ENCODE data around the gene KREMEN1.
A peak's percentile ranks its signal among the peaks of the same experiment; 100 is the strongest.

The KREMEN1 gene

DNA sequence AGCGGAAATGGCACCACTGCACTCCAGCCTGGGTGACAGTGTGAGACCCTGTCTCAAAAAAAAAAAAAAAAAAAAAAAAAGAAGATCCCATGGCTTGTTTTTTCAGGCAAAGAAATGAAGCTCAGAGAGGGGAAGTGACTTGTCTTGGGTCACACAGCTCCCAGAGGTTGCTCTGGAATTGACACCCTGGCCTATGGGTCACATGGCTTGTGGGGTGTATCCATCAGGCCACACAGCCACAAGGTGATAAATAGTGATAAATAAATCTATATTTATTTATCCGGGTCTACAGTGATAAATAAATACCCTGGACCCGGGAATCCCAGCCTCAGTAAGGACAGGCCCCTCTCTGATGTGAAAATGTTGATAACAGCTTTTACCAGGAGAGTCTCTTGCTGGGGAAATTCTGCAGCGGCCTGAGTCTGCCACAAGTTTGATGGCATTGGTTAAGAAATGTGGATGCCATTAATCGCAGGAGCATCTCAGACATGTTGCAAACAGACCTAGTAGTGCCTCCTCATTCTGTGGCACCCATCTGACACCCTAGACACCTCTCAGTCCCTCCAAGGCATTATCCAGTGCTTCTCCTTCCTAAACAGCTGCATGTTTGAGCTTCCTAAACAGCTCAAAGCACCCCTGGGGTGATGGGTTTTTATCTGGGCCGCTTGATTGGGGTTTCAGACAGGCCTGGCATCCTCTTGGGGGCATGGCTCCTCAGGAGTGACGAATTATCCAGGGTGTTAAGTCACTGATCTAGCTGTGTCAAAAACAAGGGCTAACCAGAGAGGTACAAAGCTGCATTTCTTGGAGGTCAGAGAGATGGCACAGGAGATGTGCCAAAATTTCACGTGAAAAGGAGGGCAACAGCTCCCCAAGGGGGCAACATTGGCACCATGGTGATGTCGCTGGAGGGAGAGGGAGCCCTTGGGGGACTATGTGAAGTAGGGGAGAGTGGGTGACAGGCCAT lies 130.9 kb downstream of the KREMEN1 start:
- TF ChIP-seq CTCF (conservative IDR thresholded peaks at IDR 0.05; ENCODE audit: low read depth, low read length), result no peak
- Histone ChIP-seq H3K4me2 (peak overlapping the region; percentile 46), H3K4me1 (ENCODE audit: low read depth, poor library complexity, severe bottlenecking) (peaks cover 54% of the 10 kb centered on the region), H2AFZ (ENCODE audit: low read depth) (no peak overlapping the region), H3K27me3 (ENCODE audit: insufficient read depth, low read depth) (peaks cover 13% of the 10 kb centered on the region), H3K4me3 (IDR thresholded peaks at IDR 0.05; ENCODE audit: insufficient read depth, low read depth, low read length) (no peak overlapping the region), H3K79me2 (ENCODE audit: insufficient read depth, low read depth) (no peaks in the 10 kb centered on the region), H3K9ac (no peak overlapping the region), H3K36me3 (ENCODE audit: insufficient read depth) (no peaks in the 10 kb centered on the region), H4K20me1 (ENCODE audit: insufficient read depth) (no peaks in the 10 kb centered on the region), H3K27ac (no peak overlapping the region)

- H2AFZ ChIP-seq (ENCODE audit: low read depth), result no peak overlapping the region; the same call in 1 of the 2 replicates
Measured at GRCh38 chr22:29204455-29205183, 131.8 kb downstream of the KREMEN1 start.

DNA sequence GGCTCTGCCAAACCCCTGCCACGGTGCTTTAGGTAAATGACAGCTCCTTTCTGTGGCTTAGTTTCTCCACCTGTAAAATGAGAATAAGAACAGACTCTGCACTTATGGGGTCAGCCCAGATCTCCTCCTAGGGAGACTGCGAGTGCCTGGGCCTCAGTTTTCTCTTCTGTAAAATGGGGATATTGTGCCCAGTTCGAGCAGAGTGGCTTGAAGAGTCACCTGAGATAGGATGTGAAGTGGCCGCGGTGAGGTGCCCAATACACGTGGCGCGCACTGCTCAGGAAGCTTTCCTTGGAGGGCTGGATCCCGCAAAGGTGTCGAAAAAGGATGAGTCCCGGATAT lies 132.4 kb downstream of the KREMEN1 start:
- H2AFZ ChIP-seq (ENCODE audit: low read depth), result peak overlapping the region; percentile 49; the same call in 1 of the 2 replicates
- H3K9ac ChIP-seq, result peak overlapping the region; percentile 27; the same call in 1 of the 2 replicates
- no peaks in the 10 kb centered on the region for H4K20me1 ChIP-seq (ENCODE audit: insufficient read depth)
- no peak overlapping the region for H3K27ac ChIP-seq
- peaks cover 42% of the 10 kb centered on the region for H3K4me1 ChIP-seq (ENCODE audit: low read depth, poor library complexity, severe bottlenecking)
- H3K4me2 ChIP-seq, result peak overlapping the region; percentile 25; the same call in 1 of the 2 replicates
- peaks cover 13% of the 10 kb centered on the region for H3K27me3 ChIP-seq (ENCODE audit: insufficient read depth, low read depth)
- H3K4me3 ChIP-seq (IDR thresholded peaks at IDR 0.05; ENCODE audit: insufficient read depth, low read depth, low read length), result no peak overlapping the region
- no peaks in the 10 kb centered on the region for H3K79me2 ChIP-seq (ENCODE audit: insufficient read depth, low read depth)
- no peaks in the 10 kb centered on the region for H3K36me3 ChIP-seq (ENCODE audit: insufficient read depth)
- TF ChIP-seq CTCF (conservative IDR thresholded peaks at IDR 0.05; ENCODE audit: low read depth, low read length), result no peak

More at GRCh38 chr22:29204455-29205183, 131.8 kb downstream of the KREMEN1 start:
- no peaks in the 10 kb centered on the region for H4K20me1 ChIP-seq (ENCODE audit: insufficient read depth)
- no peaks in the 10 kb centered on the region for H3K36me3 ChIP-seq (ENCODE audit: insufficient read depth)
- H3K27me3 ChIP-seq (ENCODE audit: insufficient read depth, low read depth), result peaks cover 13% of the 10 kb centered on the region
- no peak overlapping the region for H3K27ac ChIP-seq
- no peak overlapping the region for H3K4me3 ChIP-seq (IDR thresholded peaks at IDR 0.05; ENCODE audit: insufficient read depth, low read depth, low read length)
- peak overlapping the region; percentile 46; the same call in 1 of the 2 replicates for H3K4me2 ChIP-seq
- H3K9ac ChIP-seq, result no peak overlapping the region
- peaks cover 48% of the 10 kb centered on the region for H3K4me1 ChIP-seq (ENCODE audit: low read depth, poor library complexity, severe bottlenecking)
- H3K79me2 ChIP-seq (ENCODE audit: insufficient read depth, low read depth), result no peaks in the 10 kb centered on the region
- no peak for TF ChIP-seq CTCF (conservative IDR thresholded peaks at IDR 0.05; ENCODE audit: low read depth, low read length)

- peak within 1 kb of the TSS; percentile 80 for H3K4me2 ChIP-seq
- TF ChIP-seq CTCF (conservative IDR thresholded peaks at IDR 0.05; ENCODE audit: low read depth, low read length), result no peak
- H3K36me3 ChIP-seq (ENCODE audit: insufficient read depth), result no peaks in the 10 kb centered on the region
- H3K4me1 ChIP-seq (ENCODE audit: low read depth, poor library complexity, severe bottlenecking), result peaks cover 42% of the 10 kb centered on the region
- H4K20me1 ChIP-seq (ENCODE audit: insufficient read depth), result no peaks in the 10 kb centered on the region
- H3K27me3 ChIP-seq (ENCODE audit: insufficient read depth, low read depth), result peaks cover 13% of the 10 kb centered on the region
- H3K27ac ChIP-seq, result no peak within 1 kb of the TSS
- peak within 1 kb of the TSS; percentile 30; the same call in 1 of the 2 replicates for H3K9ac ChIP-seq
- H2AFZ ChIP-seq (ENCODE audit: low read depth), result peak within 1 kb of the TSS; percentile 78
- H3K79me2 ChIP-seq (ENCODE audit: insufficient read depth, low read depth), result no peaks in the 10 kb centered on the region
- no peak within 1 kb of the TSS for H3K4me3 ChIP-seq (IDR thresholded peaks at IDR 0.05; ENCODE audit: insufficient read depth, low read depth, low read length)
Measured at GRCh38 chr22:29205594-29206371, 132.9 kb downstream of the KREMEN1 start, which contains the start of gene EMID1. Gene EMID1, plus strand, starts transcription at chr22:29205896. Its CDS starts 143 bp downstream, at chr22:29206039.
